HG02852 (cell line): ENCODE measurements around the gene PER1.
"Not testable (repeated sequence)": the region's sequence is repeated elsewhere in the genome, so short reads cannot be mapped to it uniquely, and the experiment has no call there.

Experiments
- ATAC-seq: cut with Tn5 transposase; IDR thresholded peaks from one replicate; pipeline ENCODE4 v1.9.1; 2021; ENCODE audit warnings: mild to moderate bottlenecking, moderate library complexity; ENCODE audit not compliant: unreplicated experiment

PER1 gene

GRCh38 chr17:8173056-8173870, 21.1 kb upstream of the PER1 start:
- ATAC-seq: peak; percentile 68

GRCh38 chr17:8170186-8170585, 18.0 kb upstream of the PER1 start:
- ATAC-seq: not testable (repeated sequence)

GRCh38 chr17:8167526-8167925, 15.3 kb upstream of the PER1 start:
- no peak for ATAC-seq

- ATAC-seq: no peak
Observed at GRCh38 chr17:8166731-8167130, 14.5 kb upstream of the PER1 start.

- no peak for ATAC-seq
Observed at GRCh38 chr17:8164815-8165131, 12.6 kb upstream of the PER1 start.

- no peak for ATAC-seq
Observed at GRCh38 chr17:8163978-8164814, 12.0 kb upstream of the PER1 start.

- ATAC-seq: no peak
Observed at GRCh38 chr17:8162997-8163977, 11.1 kb upstream of the PER1 start.

GRCh38 chr17:8162233-8162996, 10.2 kb upstream of the PER1 start, which contains the start of gene VAMP2:
VAMP2 (minus strand) TSS chr17:8162948; CDS start chr17:8162879, 69 bp downstream.
- no peak for ATAC-seq

GRCh38 chr17:8161289-8162232, 9.4 kb upstream of the PER1 start:
- ATAC-seq: no peak

- no peak for ATAC-seq
Observed at GRCh38 chr17:8160741-8161221, 8.6 kb upstream of the PER1 start.

- no peak for ATAC-seq
Observed at GRCh38 chr17:8160224-8160577, 8.0 kb upstream of the PER1 start.

- no peak for ATAC-seq
Observed at GRCh38 chr17:8159459-8160223, 7.4 kb upstream of the PER1 start.

GRCh38 chr17:8159032-8159400, 6.8 kb upstream of the PER1 start:
- no peak for ATAC-seq

GRCh38 chr17:8158267-8159031, 6.2 kb upstream of the PER1 start:
- ATAC-seq: no peak

- peak; percentile 74 for ATAC-seq
Observed at GRCh38 chr17:8156246-8156992, 4.2 kb upstream of the PER1 start.

GRCh38 chr17:8155996-8156245, 3.7 kb upstream of the PER1 start:
- ATAC-seq: no peak
